GM10248 (cell line): ENCODE results near the gene SPAG16.

Source experiments
- CTCF ChIA-PET: fragments of 300-600 bp; sonication (Branson Sonifier 250); formaldehyde crosslinking; extraction: SDS; loops from one replicate; lab custom pipeline; 2021; ENCODE audit warnings: antibody characterized with exemption; lab: Yijun Ruan, JAX
- POLR2A ChIA-PET: fragments of 350-650 bp; sonication (Branson Sonifier 250); formaldehyde crosslinking; extraction: SDS; loops from one replicate; lab custom pipeline; 2020; ENCODE audit warnings: antibody characterized with exemption; lab: Yijun Ruan, JAX
- DNase-seq: peaks from one replicate; pipeline ENCODE4 v3.0.0; 2012; ENCODE audit errors: extremely low spot score
- CTCF ChIP-seq: IDR thresholded peaks from 2 replicates; pipeline ENCODE4 v1.5.1; 2012; ENCODE audit warnings: mild to moderate bottlenecking, low read depth; ENCODE audit errors: extremely low read depth, missing control alignments, control extremely low read depth

The SPAG16 gene

GRCh38 chr2:213491376-213491775 lies 207.1 kb downstream of the SPAG16 start:
- ChIA-PET CTCF (no interaction called here), POLR2A (no interaction called here)
- DNase-seq, result no peak
- no peak for TF ChIP-seq CTCF

GRCh38 chr2:213496226-213496625 lies 212.0 kb downstream of the SPAG16 start:
- DNase-seq, result no peak
- POLR2A ChIA-PET, result no interaction called here
- no peak for TF ChIP-seq CTCF
- CTCF ChIA-PET, result interaction anchor here (0.8 to 1.2 kb wide), 2 partner anchors 10 to 33 kb away, joined by 3 read pairs; no protein-coding TSS in a partner anchor

GRCh38 chr2:213500881-213501280 lies 216.6 kb downstream of the SPAG16 start:
- no peak for DNase-seq
- CTCF ChIA-PET, result no interaction called here
- POLR2A ChIA-PET, result no interaction called here
- TF ChIP-seq CTCF, result no peak

GRCh38 chr2:213524164-213524563 lies 239.9 kb downstream of the SPAG16 start:
- DNase-seq, result no peak
- POLR2A ChIA-PET, result no interaction called here

GRCh38 chr2:213537579-213537978 lies 253.3 kb downstream of the SPAG16 start:
- CTCF ChIA-PET, result no interaction called here
- no peak for TF ChIP-seq CTCF
- no peak for DNase-seq
- POLR2A ChIA-PET, result no interaction called here

More at GRCh38 chr2:213524164-213524563, 239.9 kb downstream of the SPAG16 start:
- no peak for TF ChIP-seq CTCF
- CTCF ChIA-PET, result no interaction called here

- CTCF ChIA-PET, result no interaction called here
Observed at GRCh38 chr2:213544940-213545339, 260.7 kb downstream of the SPAG16 start.

More at GRCh38 chr2:213544940-213545339, 260.7 kb downstream of the SPAG16 start:
- TF ChIP-seq CTCF, result no peak
- DNase-seq, result no peak
- POLR2A ChIA-PET, result no interaction called here
